ENCODE measurements around the gene SMG5.

DNA sequence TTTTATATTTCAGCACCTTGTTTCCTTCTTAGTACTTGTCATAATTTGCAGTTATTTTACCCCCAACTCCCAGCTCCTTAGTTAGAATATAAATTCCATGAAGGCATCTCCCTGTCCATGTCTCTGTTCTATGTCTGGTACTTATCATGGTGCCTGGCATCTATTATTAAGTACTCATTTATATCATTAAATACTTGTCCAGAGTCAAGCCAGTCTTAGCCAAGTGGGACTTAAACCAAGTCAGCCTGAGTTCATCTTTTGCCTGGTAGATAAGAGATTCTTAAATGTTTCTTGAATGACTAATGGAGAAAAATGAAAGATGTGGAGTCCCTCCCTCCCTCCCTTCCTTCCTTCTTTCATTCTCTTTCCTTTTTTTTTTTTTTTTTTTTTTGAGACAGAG is 79.3 kb downstream of the SMG5 start:
- TF ChIP-seq POLR2AphosphoS5 (IDR thresholded peaks at IDR 0.05) (no peak), CTCF (IDR thresholded peaks at IDR 0.05) (no peak)

Measured in breast epithelium (tissue), 3 donors.